Measurements from ENCODE around the gene FLVCR2.

The FLVCR2 gene

DNA sequence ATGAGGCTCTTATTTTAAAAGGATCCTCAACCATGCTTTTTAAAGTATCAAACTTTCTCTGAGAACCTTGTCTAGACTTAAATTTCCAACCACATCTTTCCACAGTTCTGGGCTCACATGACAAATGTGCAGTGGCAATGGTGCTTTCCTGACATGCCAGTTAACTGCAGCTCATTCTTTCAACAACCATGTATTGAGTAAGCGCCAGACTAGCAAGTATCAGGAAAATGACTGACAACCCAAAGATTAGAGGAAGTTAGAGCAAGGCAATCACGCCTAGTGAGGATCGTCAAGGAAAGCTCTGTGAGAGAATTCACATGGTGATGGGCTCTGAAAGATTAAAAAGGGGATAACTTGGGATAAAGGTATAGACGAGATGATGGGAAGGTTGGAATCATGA lies 35.8 kb downstream of the FLVCR2 start:
- CTCF ChIA-PET = no interaction called here
- POLR2A ChIA-PET = no interaction called here
- Histone ChIP-seq H3K36me3 (ENCODE audit: control insufficient read depth in 2 of 2, insufficient read depth in 1 of 2, low read length in 2 of 2) (no peaks in the 10 kb centered on the region), H3K9me3 (ENCODE audit: control insufficient read depth, insufficient read depth, low read depth, low read length) (no peaks in the 10 kb centered on the region), H3K4me3 (ENCODE audit: low read depth, low read length) (no peak overlapping the region), H3K27ac (ENCODE audit: extremely low read depth, low read depth, low read length) (no peak overlapping the region), H3K4me1 (ENCODE audit: control insufficient read depth, insufficient read depth, low read length) (no peaks in the 10 kb centered on the region)
- TF ChIP-seq SP2 (tag by site-specific recombination; IDR thresholded peaks at IDR 0.05) (no peak), ZNF830 (tag by site-specific recombination; IDR thresholded peaks at IDR 0.05; ENCODE audit: low read depth) (no peak), KLF8 (tag by site-specific recombination; IDR thresholded peaks at IDR 0.05) (no peak), ZNF404 (tag by site-specific recombination; IDR thresholded peaks at IDR 0.05) (no peak), ZNF416 (tag by site-specific recombination; IDR thresholded peaks at IDR 0.05) (no peak), ZNF549 (tag by site-specific recombination; IDR thresholded peaks at IDR 0.05) (no peak), ZBTB17 (tag by site-specific recombination; IDR thresholded peaks at IDR 0.05) (no peak)
- TF ChIP-seq, protein P1, sequence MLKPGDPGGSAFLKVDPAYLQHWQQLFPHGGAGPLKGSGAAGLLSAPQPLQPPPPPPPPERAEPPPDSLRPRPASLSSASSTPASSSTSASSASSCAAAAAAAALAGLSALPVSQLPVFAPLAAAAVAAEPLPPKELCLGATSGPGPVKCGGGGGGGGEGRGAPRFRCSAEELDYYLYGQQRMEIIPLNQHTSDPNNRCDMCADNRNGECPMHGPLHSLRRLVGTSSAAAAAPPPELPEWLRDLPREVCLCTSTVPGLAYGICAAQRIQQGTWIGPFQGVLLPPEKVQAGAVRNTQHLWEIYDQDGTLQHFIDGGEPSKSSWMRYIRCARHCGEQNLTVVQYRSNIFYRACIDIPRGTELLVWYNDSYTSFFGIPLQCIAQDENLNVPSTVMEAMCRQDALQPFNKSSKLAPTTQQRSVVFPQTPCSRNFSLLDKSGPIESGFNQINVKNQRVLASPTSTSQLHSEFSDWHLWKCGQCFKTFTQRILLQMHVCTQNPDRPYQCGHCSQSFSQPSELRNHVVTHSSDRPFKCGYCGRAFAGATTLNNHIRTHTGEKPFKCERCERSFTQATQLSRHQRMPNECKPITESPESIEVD (tag by site-specific recombination; IDR thresholded peaks at IDR 0.05) = no peak
- TF ChIP-seq, protein P2, sequence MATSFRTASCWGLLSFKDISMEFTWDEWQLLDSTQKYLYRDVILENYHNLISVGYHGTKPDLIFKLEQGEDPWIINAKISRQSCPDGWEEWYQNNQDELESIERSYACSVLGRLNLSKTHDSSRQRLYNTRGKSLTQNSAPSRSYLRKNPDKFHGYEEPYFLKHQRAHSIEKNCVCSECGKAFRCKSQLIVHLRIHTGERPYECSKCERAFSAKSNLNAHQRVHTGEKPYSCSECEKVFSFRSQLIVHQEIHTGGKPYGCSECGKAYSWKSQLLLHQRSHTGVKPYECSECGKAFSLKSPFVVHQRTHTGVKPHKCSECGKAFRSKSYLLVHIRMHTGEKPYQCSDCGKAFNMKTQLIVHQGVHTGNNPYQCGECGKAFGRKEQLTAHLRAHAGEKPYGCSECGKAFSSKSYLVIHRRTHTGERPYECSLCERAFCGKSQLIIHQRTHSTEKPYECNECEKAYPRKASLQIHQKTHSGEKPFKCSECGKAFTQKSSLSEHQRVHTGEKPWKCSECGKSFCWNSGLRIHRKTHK (tag by site-specific recombination; IDR thresholded peaks at IDR 0.05) = no peak
- TF ChIP-seq, protein P3, sequence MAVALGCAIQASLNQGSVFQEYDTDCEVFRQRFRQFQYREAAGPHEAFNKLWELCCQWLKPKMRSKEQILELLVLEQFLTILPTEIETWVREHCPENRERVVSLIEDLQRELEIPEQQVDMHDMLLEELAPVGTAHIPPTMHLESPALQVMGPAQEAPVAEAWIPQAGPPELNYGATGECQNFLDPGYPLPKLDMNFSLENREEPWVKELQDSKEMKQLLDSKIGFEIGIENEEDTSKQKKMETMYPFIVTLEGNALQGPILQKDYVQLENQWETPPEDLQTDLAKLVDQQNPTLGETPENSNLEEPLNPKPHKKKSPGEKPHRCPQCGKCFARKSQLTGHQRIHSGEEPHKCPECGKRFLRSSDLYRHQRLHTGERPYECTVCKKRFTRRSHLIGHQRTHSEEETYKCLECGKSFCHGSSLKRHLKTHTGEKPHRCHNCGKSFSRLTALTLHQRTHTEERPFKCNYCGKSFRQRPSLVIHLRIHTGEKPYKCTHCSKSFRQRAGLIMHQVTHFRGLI (tag by site-specific recombination; IDR thresholded peaks at IDR 0.05) = no peak
- TF ChIP-seq, protein P4, sequence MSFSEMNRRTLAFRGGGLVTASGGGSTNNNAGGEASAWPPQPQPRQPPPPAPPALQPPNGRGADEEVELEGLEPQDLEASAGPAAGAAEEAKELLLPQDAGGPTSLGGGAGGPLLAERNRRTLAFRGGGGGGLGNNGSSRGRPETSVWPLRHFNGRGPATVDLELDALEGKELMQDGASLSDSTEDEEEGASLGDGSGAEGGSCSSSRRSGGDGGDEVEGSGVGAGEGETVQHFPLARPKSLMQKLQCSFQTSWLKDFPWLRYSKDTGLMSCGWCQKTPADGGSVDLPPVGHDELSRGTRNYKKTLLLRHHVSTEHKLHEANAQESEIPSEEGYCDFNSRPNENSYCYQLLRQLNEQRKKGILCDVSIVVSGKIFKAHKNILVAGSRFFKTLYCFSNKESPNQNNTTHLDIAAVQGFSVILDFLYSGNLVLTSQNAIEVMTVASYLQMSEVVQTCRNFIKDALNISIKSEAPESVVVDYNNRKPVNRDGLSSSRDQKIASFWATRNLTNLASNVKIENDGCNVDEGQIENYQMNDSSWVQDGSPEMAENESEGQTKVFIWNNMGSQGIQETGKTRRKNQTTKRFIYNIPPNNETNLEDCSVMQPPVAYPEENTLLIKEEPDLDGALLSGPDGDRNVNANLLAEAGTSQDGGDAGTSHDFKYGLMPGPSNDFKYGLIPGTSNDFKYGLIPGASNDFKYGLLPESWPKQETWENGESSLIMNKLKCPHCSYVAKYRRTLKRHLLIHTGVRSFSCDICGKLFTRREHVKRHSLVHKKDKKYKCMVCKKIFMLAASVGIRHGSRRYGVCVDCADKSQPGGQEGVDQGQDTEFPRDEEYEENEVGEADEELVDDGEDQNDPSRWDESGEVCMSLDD (tag by site-specific recombination; IDR thresholded peaks at IDR 0.05) = no peak
- TF ChIP-seq, protein P5, sequence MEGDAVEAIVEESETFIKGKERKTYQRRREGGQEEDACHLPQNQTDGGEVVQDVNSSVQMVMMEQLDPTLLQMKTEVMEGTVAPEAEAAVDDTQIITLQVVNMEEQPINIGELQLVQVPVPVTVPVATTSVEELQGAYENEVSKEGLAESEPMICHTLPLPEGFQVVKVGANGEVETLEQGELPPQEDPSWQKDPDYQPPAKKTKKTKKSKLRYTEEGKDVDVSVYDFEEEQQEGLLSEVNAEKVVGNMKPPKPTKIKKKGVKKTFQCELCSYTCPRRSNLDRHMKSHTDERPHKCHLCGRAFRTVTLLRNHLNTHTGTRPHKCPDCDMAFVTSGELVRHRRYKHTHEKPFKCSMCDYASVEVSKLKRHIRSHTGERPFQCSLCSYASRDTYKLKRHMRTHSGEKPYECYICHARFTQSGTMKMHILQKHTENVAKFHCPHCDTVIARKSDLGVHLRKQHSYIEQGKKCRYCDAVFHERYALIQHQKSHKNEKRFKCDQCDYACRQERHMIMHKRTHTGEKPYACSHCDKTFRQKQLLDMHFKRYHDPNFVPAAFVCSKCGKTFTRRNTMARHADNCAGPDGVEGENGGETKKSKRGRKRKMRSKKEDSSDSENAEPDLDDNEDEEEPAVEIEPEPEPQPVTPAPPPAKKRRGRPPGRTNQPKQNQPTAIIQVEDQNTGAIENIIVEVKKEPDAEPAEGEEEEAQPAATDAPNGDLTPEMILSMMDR (tag by site-specific recombination; IDR thresholded peaks at IDR 0.05) = no peak

DNA sequence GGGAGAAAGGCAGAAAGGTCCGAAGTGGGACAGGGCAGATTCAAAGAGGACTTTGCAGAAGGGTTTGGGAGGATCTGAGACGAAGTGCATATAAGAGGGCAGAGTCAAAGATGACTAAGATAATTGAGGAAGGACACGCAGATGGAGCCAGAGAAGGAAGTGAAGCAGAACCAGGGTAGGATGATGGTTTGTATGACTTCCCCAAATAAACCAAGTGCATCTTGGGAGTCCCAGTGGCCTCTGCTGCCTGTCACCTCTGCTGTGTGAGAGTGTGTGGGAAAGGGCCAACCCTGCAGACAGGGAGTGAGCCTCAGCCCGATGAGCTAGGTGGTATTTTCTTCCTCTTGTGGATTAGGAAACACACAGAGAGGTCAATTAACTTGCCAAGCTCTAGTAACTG lies 36.8 kb downstream of the FLVCR2 start:
- ChIA-PET CTCF (no interaction called here), POLR2A (no interaction called here)
- H3K9me3 ChIP-seq (ENCODE audit: control insufficient read depth, insufficient read depth, low read depth, low read length) = no peaks in the 10 kb centered on the region
- no peak overlapping the region for H3K4me3 ChIP-seq (ENCODE audit: low read depth, low read length)
- H3K36me3 ChIP-seq (ENCODE audit: control insufficient read depth in 2 of 2, insufficient read depth in 1 of 2, low read length in 2 of 2) = no peaks in the 10 kb centered on the region
- no peak overlapping the region for H3K27ac ChIP-seq (ENCODE audit: extremely low read depth, low read depth, low read length)
- no peaks in the 10 kb centered on the region for H3K4me1 ChIP-seq (ENCODE audit: control insufficient read depth, insufficient read depth, low read length)
- TF ChIP-seq ZNF239 (tag by site-specific recombination; IDR thresholded peaks at IDR 0.05) (no peak), ZNF830 (tag by site-specific recombination; IDR thresholded peaks at IDR 0.05; ENCODE audit: low read depth) (no peak), KLF7 (tag by site-specific recombination; IDR thresholded peaks at IDR 0.05; ENCODE audit: borderline replicate concordance) (no peak), ZNF843 (tag by site-specific recombination; IDR thresholded peaks at IDR 0.05) (no peak), ZNF558 (tag by site-specific recombination; IDR thresholded peaks at IDR 0.05) (no peak), ZNF202 (tag by site-specific recombination; IDR thresholded peaks at IDR 0.05; ENCODE audit: borderline replicate concordance) (no peak), ZNF777 (tag by site-specific recombination; IDR thresholded peaks at IDR 0.05; ENCODE audit: borderline replicate concordance) (no peak)
- TF ChIP-seq, protein P6, sequence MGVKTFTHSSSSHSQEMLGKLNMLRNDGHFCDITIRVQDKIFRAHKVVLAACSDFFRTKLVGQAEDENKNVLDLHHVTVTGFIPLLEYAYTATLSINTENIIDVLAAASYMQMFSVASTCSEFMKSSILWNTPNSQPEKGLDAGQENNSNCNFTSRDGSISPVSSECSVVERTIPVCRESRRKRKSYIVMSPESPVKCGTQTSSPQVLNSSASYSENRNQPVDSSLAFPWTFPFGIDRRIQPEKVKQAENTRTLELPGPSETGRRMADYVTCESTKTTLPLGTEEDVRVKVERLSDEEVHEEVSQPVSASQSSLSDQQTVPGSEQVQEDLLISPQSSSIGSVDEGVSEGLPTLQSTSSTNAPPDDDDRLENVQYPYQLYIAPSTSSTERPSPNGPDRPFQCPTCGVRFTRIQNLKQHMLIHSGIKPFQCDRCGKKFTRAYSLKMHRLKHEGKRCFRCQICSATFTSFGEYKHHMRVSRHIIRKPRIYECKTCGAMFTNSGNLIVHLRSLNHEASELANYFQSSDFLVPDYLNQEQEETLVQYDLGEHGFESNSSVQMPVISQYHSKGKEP (tag by site-specific recombination; IDR thresholded peaks at IDR 0.05) = no peak
- TF ChIP-seq, protein P7, sequence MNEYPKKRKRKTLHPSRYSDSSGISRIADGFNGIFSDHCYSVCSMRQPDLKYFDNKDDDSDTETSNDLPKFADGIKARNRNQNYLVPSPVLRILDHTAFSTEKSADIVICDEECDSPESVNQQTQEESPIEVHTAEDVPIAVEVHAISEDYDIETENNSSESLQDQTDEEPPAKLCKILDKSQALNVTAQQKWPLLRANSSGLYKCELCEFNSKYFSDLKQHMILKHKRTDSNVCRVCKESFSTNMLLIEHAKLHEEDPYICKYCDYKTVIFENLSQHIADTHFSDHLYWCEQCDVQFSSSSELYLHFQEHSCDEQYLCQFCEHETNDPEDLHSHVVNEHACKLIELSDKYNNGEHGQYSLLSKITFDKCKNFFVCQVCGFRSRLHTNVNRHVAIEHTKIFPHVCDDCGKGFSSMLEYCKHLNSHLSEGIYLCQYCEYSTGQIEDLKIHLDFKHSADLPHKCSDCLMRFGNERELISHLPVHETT (tag by site-specific recombination; IDR thresholded peaks at IDR 0.05) = no peak
- TF ChIP-seq, protein P8, sequence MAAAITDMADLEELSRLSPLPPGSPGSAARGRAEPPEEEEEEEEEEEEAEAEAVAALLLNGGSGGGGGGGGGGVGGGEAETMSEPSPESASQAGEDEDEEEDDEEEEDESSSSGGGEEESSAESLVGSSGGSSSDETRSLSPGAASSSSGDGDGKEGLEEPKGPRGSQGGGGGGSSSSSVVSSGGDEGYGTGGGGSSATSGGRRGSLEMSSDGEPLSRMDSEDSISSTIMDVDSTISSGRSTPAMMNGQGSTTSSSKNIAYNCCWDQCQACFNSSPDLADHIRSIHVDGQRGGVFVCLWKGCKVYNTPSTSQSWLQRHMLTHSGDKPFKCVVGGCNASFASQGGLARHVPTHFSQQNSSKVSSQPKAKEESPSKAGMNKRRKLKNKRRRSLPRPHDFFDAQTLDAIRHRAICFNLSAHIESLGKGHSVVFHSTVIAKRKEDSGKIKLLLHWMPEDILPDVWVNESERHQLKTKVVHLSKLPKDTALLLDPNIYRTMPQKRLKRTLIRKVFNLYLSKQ (tag by site-specific recombination; IDR thresholded peaks at IDR 0.05; ENCODE audit: borderline replicate concordance) = no peak

Data from HEK293 (cell line).